ENCODE results near the gene EEF1A2.
"Not testable (repeated sequence)": the region's sequence is repeated elsewhere in the genome, so short reads cannot be mapped to it uniquely, and the experiment has no call there.

The EEF1A2 gene

GRCh38 chr20:63520934-63521601, 22.2 kb upstream of the EEF1A2 start:
- DNase-seq (ENCODE audit: low read depth in 2 of 3, low spot score in 1 of 3), result peak in 2 of 3 donors; percentile 48 to 63

- peak; percentile 66 to 77 (median 68) for DNase-seq (ENCODE audit: low read depth in 2 of 3, low spot score in 1 of 3)
Observed at GRCh38 chr20:63520504-63520933, 21.6 kb upstream of the EEF1A2 start, which contains the start of gene PPDPF. Gene PPDPF, plus strand, starts transcription at chr20:63520765. Its CDS starts 544 bp downstream, at chr20:63521309.

- peak in 2 of 3 donors; percentile 37 to 42 for DNase-seq (ENCODE audit: low read depth in 2 of 3, low spot score in 1 of 3)
Observed at GRCh38 chr20:63519668-63520503, 21.0 kb upstream of the EEF1A2 start.

- no peak for DNase-seq (ENCODE audit: low read depth in 2 of 3, low spot score in 1 of 3)
Observed at GRCh38 chr20:63518946-63519667, 20.2 kb upstream of the EEF1A2 start.

- DNase-seq (ENCODE audit: low read depth in 2 of 3, low spot score in 1 of 3), result no peak
Observed at GRCh38 chr20:63518351-63518861, 19.5 kb upstream of the EEF1A2 start.

- DNase-seq (ENCODE audit: low read depth in 2 of 3, low spot score in 1 of 3), result no peak
Observed at GRCh38 chr20:63517376-63518309, 18.8 kb upstream of the EEF1A2 start.

- DNase-seq (ENCODE audit: low read depth in 2 of 3, low spot score in 1 of 3), result not testable (repeated sequence)
Observed at GRCh38 chr20:63514520-63514919, 15.6 kb upstream of the EEF1A2 start.

GRCh38 chr20:63513207-63513606, 14.3 kb upstream of the EEF1A2 start:
- no peak for DNase-seq (ENCODE audit: low read depth in 2 of 3, low spot score in 1 of 3)

GRCh38 chr20:63509088-63509564, 10.2 kb upstream of the EEF1A2 start:
- DNase-seq (ENCODE audit: low read depth in 2 of 3, low spot score in 1 of 3), result no peak

GRCh38 chr20:63508072-63508768, 9.3 kb upstream of the EEF1A2 start:
- no peak for DNase-seq (ENCODE audit: low read depth in 2 of 3, low spot score in 1 of 3)

- DNase-seq (ENCODE audit: low read depth in 2 of 3, low spot score in 1 of 3), result no peak
Observed at GRCh38 chr20:63507083-63507743, 8.3 kb upstream of the EEF1A2 start.

- DNase-seq (ENCODE audit: low read depth in 2 of 3, low spot score in 1 of 3), result no peak
Observed at GRCh38 chr20:63505723-63506122, 6.8 kb upstream of the EEF1A2 start.

- no peak for DNase-seq (ENCODE audit: low read depth in 2 of 3, low spot score in 1 of 3)
Observed at GRCh38 chr20:63505281-63505680, 6.4 kb upstream of the EEF1A2 start.

GRCh38 chr20:63504642-63505041, 5.8 kb upstream of the EEF1A2 start:
- DNase-seq (ENCODE audit: low read depth in 2 of 3, low spot score in 1 of 3), result no peak

- no peak for DNase-seq (ENCODE audit: low read depth in 2 of 3, low spot score in 1 of 3)
Observed at GRCh38 chr20:63503524-63503923, 4.6 kb upstream of the EEF1A2 start.

- no peak for DNase-seq (ENCODE audit: low read depth in 2 of 3, low spot score in 1 of 3)
Observed at GRCh38 chr20:63502671-63503172, 3.8 kb upstream of the EEF1A2 start.

GRCh38 chr20:63501818-63502670, 3.2 kb upstream of the EEF1A2 start:
- no peak for DNase-seq (ENCODE audit: low read depth in 2 of 3, low spot score in 1 of 3)
